ENCODE results near the gene R3HDM2. TPM values are rescaled to one million over a fixed set of nuclear protein-coding genes. Genes with fewer than 3 reads are reported as not detected.

The R3HDM2 gene
- total RNA-seq, 1 experiment from 2014 or later, result 34.7 TPM

DNA sequence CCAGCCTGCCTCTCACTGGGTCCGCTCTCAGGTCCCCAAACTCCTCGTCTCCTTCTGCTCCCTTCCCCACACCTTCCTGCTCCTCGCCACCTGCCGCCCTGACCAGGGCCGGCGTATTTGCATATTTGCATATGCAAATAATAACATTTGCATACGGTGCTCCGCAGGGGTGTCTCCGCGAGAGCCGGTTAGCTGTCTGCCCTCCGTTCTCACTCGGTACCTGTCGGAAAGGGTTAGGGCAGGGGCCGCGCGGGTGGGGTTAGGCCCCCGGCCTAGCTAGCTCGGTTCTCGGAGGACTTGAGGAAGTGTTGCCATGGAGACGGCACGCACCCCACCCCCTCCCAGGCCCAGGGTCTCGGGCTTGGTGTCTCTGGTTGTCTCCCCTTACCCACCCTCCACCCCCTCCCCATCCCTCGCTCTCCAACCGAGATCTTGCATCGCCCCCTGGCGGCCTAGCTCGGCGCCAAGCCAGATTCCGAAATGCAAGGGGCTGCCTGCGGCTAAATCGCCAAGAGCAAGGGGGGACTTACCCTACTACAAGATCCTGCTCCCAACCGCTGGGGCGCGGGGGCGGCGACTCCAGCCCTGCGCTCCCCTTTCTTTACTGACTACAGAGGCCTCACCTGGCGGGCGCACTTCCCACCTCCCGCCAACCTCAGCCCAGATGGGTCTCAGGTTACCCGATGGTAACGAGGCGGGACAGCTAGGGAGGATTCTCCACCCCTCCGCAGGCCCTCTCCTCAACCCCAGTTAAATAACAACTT, 188.0 kb downstream of the R3HDM2 start (continued):
- TF ChIP-seq, protein P1, sequence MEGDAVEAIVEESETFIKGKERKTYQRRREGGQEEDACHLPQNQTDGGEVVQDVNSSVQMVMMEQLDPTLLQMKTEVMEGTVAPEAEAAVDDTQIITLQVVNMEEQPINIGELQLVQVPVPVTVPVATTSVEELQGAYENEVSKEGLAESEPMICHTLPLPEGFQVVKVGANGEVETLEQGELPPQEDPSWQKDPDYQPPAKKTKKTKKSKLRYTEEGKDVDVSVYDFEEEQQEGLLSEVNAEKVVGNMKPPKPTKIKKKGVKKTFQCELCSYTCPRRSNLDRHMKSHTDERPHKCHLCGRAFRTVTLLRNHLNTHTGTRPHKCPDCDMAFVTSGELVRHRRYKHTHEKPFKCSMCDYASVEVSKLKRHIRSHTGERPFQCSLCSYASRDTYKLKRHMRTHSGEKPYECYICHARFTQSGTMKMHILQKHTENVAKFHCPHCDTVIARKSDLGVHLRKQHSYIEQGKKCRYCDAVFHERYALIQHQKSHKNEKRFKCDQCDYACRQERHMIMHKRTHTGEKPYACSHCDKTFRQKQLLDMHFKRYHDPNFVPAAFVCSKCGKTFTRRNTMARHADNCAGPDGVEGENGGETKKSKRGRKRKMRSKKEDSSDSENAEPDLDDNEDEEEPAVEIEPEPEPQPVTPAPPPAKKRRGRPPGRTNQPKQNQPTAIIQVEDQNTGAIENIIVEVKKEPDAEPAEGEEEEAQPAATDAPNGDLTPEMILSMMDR (IDR thresholded peaks at IDR 0.05), result peak; percentile 69
- TF ChIP-seq, protein P2, sequence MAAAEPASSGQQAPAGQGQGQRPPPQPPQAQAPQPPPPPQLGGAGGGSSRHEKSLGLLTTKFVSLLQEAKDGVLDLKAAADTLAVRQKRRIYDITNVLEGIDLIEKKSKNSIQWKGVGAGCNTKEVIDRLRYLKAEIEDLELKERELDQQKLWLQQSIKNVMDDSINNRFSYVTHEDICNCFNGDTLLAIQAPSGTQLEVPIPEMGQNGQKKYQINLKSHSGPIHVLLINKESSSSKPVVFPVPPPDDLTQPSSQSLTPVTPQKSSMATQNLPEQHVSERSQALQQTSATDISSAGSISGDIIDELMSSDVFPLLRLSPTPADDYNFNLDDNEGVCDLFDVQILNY (CRISPR knock-in tag; IDR thresholded peaks at IDR 0.05), result 0 out of 2 replicates have a peak, but pooled peaks have one; percentile 48

DNA sequence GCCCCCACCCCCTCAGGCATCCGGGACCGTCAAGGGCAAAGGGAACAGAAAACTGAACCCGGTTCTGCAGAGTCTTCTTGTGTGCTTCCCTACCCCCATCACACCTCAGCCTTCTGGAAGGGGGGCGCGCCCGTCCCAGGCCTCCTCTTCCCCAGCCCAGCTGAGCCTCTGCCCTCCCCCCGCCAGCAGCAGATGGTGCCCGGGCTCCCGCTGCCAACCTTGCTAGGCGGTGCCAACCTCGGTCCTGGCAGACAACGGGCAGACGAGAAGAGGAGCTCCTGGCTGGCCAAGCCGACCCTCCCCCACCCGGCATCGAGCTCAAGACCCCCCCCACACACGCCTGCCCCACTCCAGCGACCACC, 188.5 kb downstream of the R3HDM2 start:
- ChIA-PET CTCF (interaction anchor here (0.7 to 18.5 kb wide), 39 partner anchors 9 to 606 kb away, joined by 3 to 660 read pairs (median 8); partner anchors contain the start of genes GLI1, INHBC, INHBE and LRP1), POLR2A (interaction anchor here (0.7 to 9.7 kb wide), 8 partner anchors 12 to 220 kb away, joined by 3 to 97 read pairs (median 6); partner anchors contain the start of genes INHBE, NXPH4 and SHMT2)
- Mint-ChIP-seq H3K9me3 (no peaks in the 10 kb centered on the region), H3K4me3 (peak overlapping the region; percentile 84), H3K4me1 (peaks cover 62% of the 10 kb centered on the region), H3K27me3 (ENCODE audit: low read depth) (peaks cover 70% of the 10 kb centered on the region), H3K36me3 (no peaks in the 10 kb centered on the region), H3K27ac (no peak overlapping the region)
- DNase-seq (ENCODE audit: low spot score) (no peak), ATAC-seq (no peak)
- no peak for TF ChIP-seq TP53 (CRISPR knock-in tag; IDR thresholded peaks at IDR 0.05)

GRCh38 chr12:57241402-57242310, 189.2 kb downstream of the R3HDM2 start:
- peak; percentile 21 for DNase-seq (ENCODE audit: low spot score)
- no peak overlapping the region for H3K27ac Mint-ChIP-seq
- TF ChIP-seq ATF1 (CRISPR knock-in tag; IDR thresholded peaks at IDR 0.05) (no peak), ZNF416 (CRISPR knock-in tag; IDR thresholded peaks at IDR 0.05) (no peak), ESRRA (CRISPR knock-in tag; IDR thresholded peaks at IDR 0.05; ENCODE audit: borderline replicate concordance) (no peak), MYBL2 (CRISPR knock-in tag; IDR thresholded peaks at IDR 0.05) (no peak), ZNF281 (CRISPR knock-in tag; IDR thresholded peaks at IDR 0.05) (no peak), TP53 (CRISPR knock-in tag; IDR thresholded peaks at IDR 0.05) (no peak), CDX4 (CRISPR knock-in tag; IDR thresholded peaks at IDR 0.05; ENCODE audit: borderline replicate concordance) (no peak), ZNF512 (CRISPR knock-in tag; IDR thresholded peaks at IDR 0.05; ENCODE audit: borderline replicate concordance) (no peak), IRF2 (CRISPR knock-in tag; IDR thresholded peaks at IDR 0.05; ENCODE audit: borderline replicate concordance, low read depth) (no peak)
- TF ChIP-seq, protein P3, sequence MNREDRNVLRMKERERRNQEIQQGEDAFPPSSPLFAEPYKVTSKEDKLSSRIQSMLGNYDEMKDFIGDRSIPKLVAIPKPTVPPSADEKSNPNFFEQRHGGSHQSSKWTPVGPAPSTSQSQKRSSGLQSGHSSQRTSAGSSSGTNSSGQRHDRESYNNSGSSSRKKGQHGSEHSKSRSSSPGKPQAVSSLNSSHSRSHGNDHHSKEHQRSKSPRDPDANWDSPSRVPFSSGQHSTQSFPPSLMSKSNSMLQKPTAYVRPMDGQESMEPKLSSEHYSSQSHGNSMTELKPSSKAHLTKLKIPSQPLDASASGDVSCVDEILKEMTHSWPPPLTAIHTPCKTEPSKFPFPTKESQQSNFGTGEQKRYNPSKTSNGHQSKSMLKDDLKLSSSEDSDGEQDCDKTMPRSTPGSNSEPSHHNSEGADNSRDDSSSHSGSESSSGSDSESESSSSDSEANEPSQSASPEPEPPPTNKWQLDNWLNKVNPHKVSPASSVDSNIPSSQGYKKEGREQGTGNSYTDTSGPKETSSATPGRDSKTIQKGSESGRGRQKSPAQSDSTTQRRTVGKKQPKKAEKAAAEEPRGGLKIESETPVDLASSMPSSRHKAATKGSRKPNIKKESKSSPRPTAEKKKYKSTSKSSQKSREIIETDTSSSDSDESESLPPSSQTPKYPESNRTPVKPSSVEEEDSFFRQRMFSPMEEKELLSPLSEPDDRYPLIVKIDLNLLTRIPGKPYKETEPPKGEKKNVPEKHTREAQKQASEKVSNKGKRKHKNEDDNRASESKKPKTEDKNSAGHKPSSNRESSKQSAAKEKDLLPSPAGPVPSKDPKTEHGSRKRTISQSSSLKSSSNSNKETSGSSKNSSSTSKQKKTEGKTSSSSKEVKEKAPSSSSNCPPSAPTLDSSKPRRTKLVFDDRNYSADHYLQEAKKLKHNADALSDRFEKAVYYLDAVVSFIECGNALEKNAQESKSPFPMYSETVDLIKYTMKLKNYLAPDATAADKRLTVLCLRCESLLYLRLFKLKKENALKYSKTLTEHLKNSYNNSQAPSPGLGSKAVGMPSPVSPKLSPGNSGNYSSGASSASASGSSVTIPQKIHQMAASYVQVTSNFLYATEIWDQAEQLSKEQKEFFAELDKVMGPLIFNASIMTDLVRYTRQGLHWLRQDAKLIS (CRISPR knock-in tag; IDR thresholded peaks at IDR 0.05; ENCODE audit: borderline replicate concordance), result no peak

More at GRCh38 chr12:57241402-57242310, 189.2 kb downstream of the R3HDM2 start:
- Mint-ChIP-seq H3K9me3 (no peaks in the 10 kb centered on the region), H3K36me3 (no peaks in the 10 kb centered on the region), H3K4me1 (peaks cover 64% of the 10 kb centered on the region), H3K27me3 (ENCODE audit: low read depth) (peaks cover 77% of the 10 kb centered on the region), H3K4me3 (peak overlapping the region; percentile 84)
- ATAC-seq, result no peak
- ChIA-PET CTCF (interaction anchor here (0.6 to 18.5 kb wide), 17 partner anchors 10 to 217 kb away, joined by 3 to 660 read pairs (median 10); partner anchors contain the start of genes GLI1, INHBE, LRP1 and NXPH4), POLR2A (interaction anchor here (0.7 to 9.7 kb wide), 6 partner anchors 12 to 213 kb away, joined by 3 to 97 read pairs (median 12); partner anchors contain the start of genes INHBE, NXPH4 and SHMT2)

Data from WTC11 (cell line).